ENCODE results near the gene DHTKD1. TPM values are rescaled to one million over a fixed set of nuclear protein-coding genes. Genes with fewer than 3 reads are reported as not detected.
"Not testable (repeated sequence)": the region's sequence is repeated elsewhere in the genome, so short reads cannot be mapped to it uniquely, and the experiment has no call there.

Gene DHTKD1
- total RNA-seq, 2 experiments from 2014 or later = 13.0 to 15.5 TPM

DNA sequence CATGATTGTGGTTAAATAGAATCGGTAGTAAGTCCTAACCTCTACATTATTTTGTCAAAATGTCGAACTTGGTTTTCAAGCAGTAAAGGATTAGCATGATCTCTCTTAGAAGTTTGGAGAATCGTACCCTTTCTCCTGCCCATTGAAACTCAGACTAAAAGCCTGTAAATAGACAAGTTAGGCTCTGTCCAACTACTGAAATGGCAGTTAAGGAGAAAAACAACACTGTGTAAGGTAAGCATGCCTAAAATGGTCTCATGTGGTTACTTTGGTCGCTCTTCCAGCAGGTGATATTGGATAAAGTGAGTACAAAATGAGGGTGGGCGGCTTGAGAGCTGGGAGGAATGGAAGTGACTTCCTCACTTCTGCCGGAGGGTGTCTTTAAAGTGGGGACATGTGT is 85.8 kb downstream of the DHTKD1 start:
- Mint-ChIP-seq H3K27ac (no peak overlapping the region), H3K4me1 (no peaks in the 10 kb centered on the region), H3K9me3 (ENCODE audit: low read depth) (no peaks in the 10 kb centered on the region), H3K36me3 (ENCODE audit: low read depth) (peaks cover 29% of the 10 kb centered on the region), H3K27me3 (no peaks in the 10 kb centered on the region), H3K4me3 (no peak overlapping the region)
- ChIA-PET POLR2A (no interaction called here), CTCF (no interaction called here)
- ATAC-seq (no peak), DNase-seq (no peak)
- intact Hi-C loops (cut with DNase I, micrococcal nuclease) = no loop called here

GRCh38 chr10:12156367-12157123 is 87.8 kb downstream of the DHTKD1 start:
- ATAC-seq (no peak), DNase-seq (no peak)
- H3K4me3 Mint-ChIP-seq = no peak overlapping the region
- intact Hi-C loops (cut with DNase I, micrococcal nuclease) = no loop called here
- no peaks in the 10 kb centered on the region for H3K9me3 Mint-ChIP-seq (ENCODE audit: low read depth)
- peaks cover 29% of the 10 kb centered on the region for H3K36me3 Mint-ChIP-seq (ENCODE audit: low read depth)
- ChIA-PET CTCF (interaction anchor here (0.6 kb wide), 1 partner anchor 396 kb away, joined by 6 read pairs; no protein-coding TSS in a partner anchor), POLR2A (no interaction called here)
- no peaks in the 10 kb centered on the region for H3K27me3 Mint-ChIP-seq
- H3K27ac Mint-ChIP-seq = no peak overlapping the region
- H3K4me1 Mint-ChIP-seq = peaks cover 2% of the 10 kb centered on the region

- ChIA-PET POLR2A (no interaction called here), CTCF (interaction anchor here (0.6 kb wide), 1 partner anchor 12 kb away, joined by 4 read pairs; no protein-coding TSS in a partner anchor)
- ATAC-seq = no peak
- Mint-ChIP-seq H3K27me3 (no peaks in the 10 kb centered on the region), H3K36me3 (ENCODE audit: low read depth) (peaks cover 40% of the 10 kb centered on the region), H3K9me3 (ENCODE audit: low read depth) (no peaks in the 10 kb centered on the region), H3K4me1 (peaks cover 2% of the 10 kb centered on the region), H3K4me3 (no peak overlapping the region), H3K27ac (no peak overlapping the region)
- intact Hi-C loops (cut with DNase I, micrococcal nuclease) = no loop called here
- no peak for DNase-seq
Observed at GRCh38 chr10:12158111-12158510, 89.4 kb downstream of the DHTKD1 start.

DNA sequence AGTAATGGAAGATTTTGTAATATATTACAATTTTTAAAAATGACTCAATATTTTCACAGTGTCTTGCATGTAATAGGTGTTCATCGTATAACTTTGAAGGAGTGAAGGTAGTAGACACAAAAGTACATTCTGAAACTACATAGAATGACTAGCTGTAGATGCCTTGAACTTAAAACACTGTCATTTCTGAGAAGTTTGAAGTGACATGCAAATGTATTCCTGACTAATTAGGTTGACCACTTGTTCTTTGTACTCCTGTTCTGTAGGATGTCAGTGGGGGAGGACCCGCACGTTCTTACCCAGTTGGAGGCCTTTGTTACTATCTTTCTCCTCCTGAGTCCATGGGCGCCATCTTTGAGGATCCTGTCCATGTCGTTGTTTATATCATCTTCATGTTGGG is 91.9 kb downstream of the DHTKD1 start:
- no peak overlapping the region for H3K27ac Mint-ChIP-seq
- DNase-seq (no peak), ATAC-seq (peak; percentile 55)
- intact Hi-C loops (cut with DNase I, micrococcal nuclease) = no loop called here
- ChIA-PET POLR2A (no interaction called here), CTCF (no interaction called here)
- H3K4me3 Mint-ChIP-seq = no peak overlapping the region
- H3K36me3 Mint-ChIP-seq (ENCODE audit: low read depth) = peaks cover 47% of the 10 kb centered on the region
- H3K27me3 Mint-ChIP-seq = no peaks in the 10 kb centered on the region
- no peaks in the 10 kb centered on the region for H3K9me3 Mint-ChIP-seq (ENCODE audit: low read depth)
- peaks cover 2% of the 10 kb centered on the region for H3K4me1 Mint-ChIP-seq

GRCh38 chr10:12162927-12163326 is 94.2 kb downstream of the DHTKD1 start:
- Mint-ChIP-seq H3K27ac (no peak overlapping the region), H3K4me3 (no peak overlapping the region), H3K4me1 (peaks cover 2% of the 10 kb centered on the region), H3K36me3 (ENCODE audit: low read depth) (peaks cover 55% of the 10 kb centered on the region), H3K27me3 (no peaks in the 10 kb centered on the region), H3K9me3 (ENCODE audit: low read depth) (no peaks in the 10 kb centered on the region)
- ChIA-PET CTCF (interaction anchor here (1.1 kb wide), 1 partner anchor 176 kb away, joined by 3 read pairs; no protein-coding TSS in a partner anchor), POLR2A (no interaction called here)
- intact Hi-C loops (cut with DNase I, micrococcal nuclease) = no loop called here
- no peak for ATAC-seq
- no peak for DNase-seq

DNA sequence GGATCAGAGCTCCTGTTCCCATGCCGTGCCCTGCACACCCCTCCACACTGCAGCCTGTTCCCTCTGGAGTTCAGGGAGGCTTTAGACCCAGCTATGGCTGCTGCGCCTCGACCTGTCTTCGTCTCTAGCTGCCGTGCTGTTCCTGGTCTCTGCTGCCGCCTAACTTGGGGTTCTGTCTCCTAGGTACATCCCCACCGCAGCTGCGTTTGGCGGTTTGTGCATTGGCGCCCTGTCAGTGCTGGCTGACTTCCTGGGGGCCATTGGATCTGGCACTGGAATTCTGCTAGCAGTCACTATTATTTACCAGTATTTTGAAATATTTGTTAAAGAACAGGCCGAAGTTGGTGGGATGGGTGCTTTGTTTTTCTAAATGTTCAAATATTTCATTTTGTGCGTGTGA is 95.3 kb downstream of the DHTKD1 start:
- no peaks in the 10 kb centered on the region for H3K27me3 Mint-ChIP-seq
- CTCF ChIA-PET = interaction anchor here (0.5 kb wide), 1 partner anchor 39 kb away, joined by 3 read pairs; no protein-coding TSS in a partner anchor
- DNase-seq (no peak), ATAC-seq (no peak)
- no peaks in the 10 kb centered on the region for H3K9me3 Mint-ChIP-seq (ENCODE audit: low read depth)
- H3K36me3 Mint-ChIP-seq (ENCODE audit: low read depth) = peaks cover 55% of the 10 kb centered on the region
- no peak overlapping the region for H3K27ac Mint-ChIP-seq
- intact Hi-C loops (cut with DNase I, micrococcal nuclease) = no loop called here
- no peak overlapping the region for H3K4me3 Mint-ChIP-seq
- POLR2A ChIA-PET = no interaction called here
- peaks cover 2% of the 10 kb centered on the region for H3K4me1 Mint-ChIP-seq

DNA sequence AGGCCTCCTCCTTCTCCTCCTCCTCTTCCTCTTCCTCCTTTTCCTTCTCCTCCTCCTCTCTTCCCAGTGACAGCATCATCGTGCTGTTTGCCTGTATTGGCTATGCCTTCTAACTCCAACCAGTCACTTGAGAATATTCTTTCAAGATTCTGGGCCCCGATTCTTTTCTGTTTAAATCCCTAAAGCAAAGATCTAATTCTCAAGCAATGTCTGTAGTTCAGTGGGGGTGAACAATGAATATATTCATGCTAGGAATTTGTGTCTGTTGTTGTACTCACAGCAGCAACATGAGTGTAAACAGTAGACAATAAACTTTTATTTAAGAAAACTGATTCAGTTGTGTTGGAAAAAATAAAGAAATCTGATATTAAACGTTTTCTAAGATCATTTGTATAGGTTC is 96.3 kb downstream of the DHTKD1 start:
- Mint-ChIP-seq H3K27me3 (no peaks in the 10 kb centered on the region), H3K4me3 (no peak overlapping the region), H3K27ac (no peak overlapping the region), H3K9me3 (ENCODE audit: low read depth) (no peaks in the 10 kb centered on the region), H3K36me3 (ENCODE audit: low read depth) (peaks cover 60% of the 10 kb centered on the region), H3K4me1 (peaks cover under 1% of the 10 kb centered on the region)
- intact Hi-C loops (cut with DNase I, micrococcal nuclease) = no loop called here
- DNase-seq (no peak), ATAC-seq (no peak)
- ChIA-PET POLR2A (no interaction called here), CTCF (no interaction called here)

GRCh38 chr10:12165999-12166775 is 97.4 kb downstream of the DHTKD1 start:
- CTCF ChIA-PET = no interaction called here
- Mint-ChIP-seq H3K4me1 (no peaks in the 10 kb centered on the region), H3K4me3 (no peak overlapping the region), H3K36me3 (ENCODE audit: low read depth) (peaks cover 61% of the 10 kb centered on the region), H3K27me3 (no peaks in the 10 kb centered on the region), H3K27ac (no peak overlapping the region), H3K9me3 (ENCODE audit: low read depth) (no peaks in the 10 kb centered on the region)
- POLR2A ChIA-PET = no interaction called here
- no peak for ATAC-seq
- DNase-seq = no peak
- intact Hi-C loops (cut with DNase I, micrococcal nuclease) = no loop called here

DNA sequence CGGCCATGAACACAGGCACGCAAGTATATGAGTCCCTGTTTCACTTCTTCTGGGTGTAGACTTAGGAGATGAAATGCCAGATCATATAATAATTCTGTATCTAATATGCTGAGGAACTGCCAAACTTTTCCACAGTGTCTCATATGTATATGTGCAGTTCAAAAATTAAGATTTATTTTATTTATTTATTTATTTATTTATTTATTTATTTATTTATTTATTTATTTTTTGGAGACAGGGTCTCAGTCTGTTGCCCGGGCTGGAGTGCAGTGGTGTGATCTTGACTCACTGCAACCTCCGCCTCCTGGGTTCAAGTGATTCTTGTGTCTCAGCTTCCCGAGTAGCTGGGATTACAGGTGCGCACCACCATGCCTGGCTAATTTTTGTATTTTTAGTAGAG is 102.8 kb downstream of the DHTKD1 start:
- H3K27ac Mint-ChIP-seq = not testable (repeated sequence)
- CTCF ChIA-PET = interaction anchor here (0.6 kb wide), 2 partner anchors 16 to 32 kb away, joined by 3 to 6 read pairs; no protein-coding TSS in a partner anchor

More for the DNA sequence above, 102.8 kb downstream of the DHTKD1 start:
- ATAC-seq; H3K4me1 Mint-ChIP-seq; H3K27me3 Mint-ChIP-seq; H3K4me3 Mint-ChIP-seq; intact Hi-C loops (cut with DNase I, micrococcal nuclease); DNase-seq; POLR2A ChIA-PET; H3K9me3 Mint-ChIP-seq (ENCODE audit: low read depth): not testable (repeated sequence)
- peaks cover 53% of the 10 kb centered on the region for H3K36me3 Mint-ChIP-seq (ENCODE audit: low read depth)

Small RNAs within 50 kb of the gene (microRNA-seq; reads per million reads assigned to microRNA genes)
- gene MIR548AK (ENCODE audit: borderline replicate concordance) = not detected

Other genes with a start within 250 kb of the DHTKD1 start
- gene PROSER2, start 245.6 kb upstream of the DHTKD1 start, total RNA-seq = under 1 TPM; 0.78 to 0.88 TPM
- gene UPF2, start 26.1 kb upstream of the DHTKD1 start, total RNA-seq = 10 to 100 TPM; 34.2 to 46.8 TPM
- 10 to 100 TPM; 11.3 to 12.0 TPM for gene SEC61A2, start 60.7 kb downstream of the DHTKD1 start, total RNA-seq
- gene NUDT5, start 126.9 kb downstream of the DHTKD1 start, total RNA-seq = 100 to 1,000 TPM in 1 of 2 experiments, 10 to 100 TPM in 1; 99.9 to 108 TPM
- gene CDC123, start 127.2 kb downstream of the DHTKD1 start, total RNA-seq = 100 to 1,000 TPM; 129 to 151 TPM